Keratinocyte (primary cell): ENCODE measurements around the gene CNTLN.

Experiments used
- EZH2 ChIP-seq: IDR thresholded peaks from one replicate; pipeline ENCODE4 v1.6.1; 2012; ENCODE audit warnings: inconsistent platforms, mild to moderate bottlenecking, low read length, moderate library complexity
- TF ChIP-seq, protein P1 (sequence below), 3 experiments: IDR thresholded peaks in 1 of 3; conservative IDR thresholded peaks in 1 of 3; optimal IDR thresholded peaks in 1 of 3; 2 replicates in 2 of 3; 3 replicates in 1 of 3; pipeline versions ENCODE3 to v1.5.1; 2011; ENCODE audit warnings: low read length in 3 of 3, mild to moderate bottlenecking in 3 of 3, moderate library complexity in 2 of 3, control low read depth in 1 of 3, inconsistent platforms in 1 of 3; ENCODE audit not compliant: insufficient read depth in 2 of 3; ENCODE audit errors: extremely low read depth in 1 of 3

DNA sequence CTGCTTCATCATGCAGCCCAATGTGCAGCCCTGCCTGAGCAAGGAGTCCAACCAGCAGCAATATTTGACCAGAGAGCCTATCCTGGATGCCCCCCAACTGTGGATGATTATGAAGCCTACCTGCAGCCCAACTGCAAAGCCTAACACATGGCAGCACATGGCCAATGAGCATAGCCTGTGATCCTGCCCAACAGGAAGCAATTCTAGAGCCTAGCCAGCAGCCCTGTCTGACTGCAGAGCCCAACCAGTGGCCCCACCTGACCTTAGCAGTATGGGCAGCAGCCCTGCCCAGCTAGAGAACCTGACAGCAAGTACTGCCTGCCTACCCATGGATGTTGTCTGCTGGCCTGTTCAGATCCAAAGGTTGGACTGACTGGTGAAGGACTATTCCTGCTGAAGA is 346.7 kb downstream of the CNTLN start:
- TF ChIP-seq EZH2: no peak
- TF ChIP-seq, protein P1, sequence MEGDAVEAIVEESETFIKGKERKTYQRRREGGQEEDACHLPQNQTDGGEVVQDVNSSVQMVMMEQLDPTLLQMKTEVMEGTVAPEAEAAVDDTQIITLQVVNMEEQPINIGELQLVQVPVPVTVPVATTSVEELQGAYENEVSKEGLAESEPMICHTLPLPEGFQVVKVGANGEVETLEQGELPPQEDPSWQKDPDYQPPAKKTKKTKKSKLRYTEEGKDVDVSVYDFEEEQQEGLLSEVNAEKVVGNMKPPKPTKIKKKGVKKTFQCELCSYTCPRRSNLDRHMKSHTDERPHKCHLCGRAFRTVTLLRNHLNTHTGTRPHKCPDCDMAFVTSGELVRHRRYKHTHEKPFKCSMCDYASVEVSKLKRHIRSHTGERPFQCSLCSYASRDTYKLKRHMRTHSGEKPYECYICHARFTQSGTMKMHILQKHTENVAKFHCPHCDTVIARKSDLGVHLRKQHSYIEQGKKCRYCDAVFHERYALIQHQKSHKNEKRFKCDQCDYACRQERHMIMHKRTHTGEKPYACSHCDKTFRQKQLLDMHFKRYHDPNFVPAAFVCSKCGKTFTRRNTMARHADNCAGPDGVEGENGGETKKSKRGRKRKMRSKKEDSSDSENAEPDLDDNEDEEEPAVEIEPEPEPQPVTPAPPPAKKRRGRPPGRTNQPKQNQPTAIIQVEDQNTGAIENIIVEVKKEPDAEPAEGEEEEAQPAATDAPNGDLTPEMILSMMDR (optimal IDR thresholded peaks at IDR 0.05 in 1 of 3, IDR thresholded peaks at IDR 0.05 in 1 of 3, conservative IDR thresholded peaks at IDR 0.05 in 1 of 3; ENCODE audit: extremely low read depth in 1 of 3, insufficient read depth in 2 of 3, low read length in 3 of 3): no peak
